BE2C (cell line): ENCODE data around the gene CBFA2T2.
"Not testable (repeated sequence)": the region's sequence is repeated elsewhere in the genome, so short reads cannot be mapped to it uniquely, and the experiment has no call there.

Experiments used
- DNase-seq: peaks from one replicate; pipeline ENCODE4 v3.0.0-alpha.2; 2020
- H3K27me3 ChIP-seq: fragments of 250-450 bp; sonication (Bioruptor Pico); 2 replicates; pipeline ENCODE4 v1.5.1; 2020; ENCODE audit warnings: mild to moderate bottlenecking
- H3K36me3 ChIP-seq: fragments of 250-450 bp; sonication (Bioruptor Pico); 2 replicates; pipeline ENCODE4 v1.5.1; 2020; ENCODE audit warnings: mild to moderate bottlenecking
- H3K4me1 ChIP-seq: fragments of 250-450 bp; sonication (Bioruptor Pico); 2 replicates; pipeline ENCODE4 v1.5.1; 2020
- H3K4me3 ChIP-seq: 2 replicates; pipeline ENCODE4 v1.5.1; 2011; ENCODE audit warnings: low read depth, low read length
- H3K9me3 ChIP-seq: fragments of 250-450 bp; sonication (Bioruptor Pico); 2 replicates; pipeline ENCODE4 v1.5.1; 2020
- TF ChIP-seq, protein P1 (sequence below): IDR thresholded peaks from 2 replicates; pipeline ENCODE4 v1.5.1; 2012; ENCODE audit warnings: mild to moderate bottlenecking, low read depth, low read length

CBFA2T2 gene

GRCh38 chr20:33475381-33476152 lies 14.3 kb upstream of the CBFA2T2 start:
- no peaks in the 10 kb centered on the region for H3K9me3 ChIP-seq
- peak; percentile 15 for DNase-seq
- TF ChIP-seq, protein P1, sequence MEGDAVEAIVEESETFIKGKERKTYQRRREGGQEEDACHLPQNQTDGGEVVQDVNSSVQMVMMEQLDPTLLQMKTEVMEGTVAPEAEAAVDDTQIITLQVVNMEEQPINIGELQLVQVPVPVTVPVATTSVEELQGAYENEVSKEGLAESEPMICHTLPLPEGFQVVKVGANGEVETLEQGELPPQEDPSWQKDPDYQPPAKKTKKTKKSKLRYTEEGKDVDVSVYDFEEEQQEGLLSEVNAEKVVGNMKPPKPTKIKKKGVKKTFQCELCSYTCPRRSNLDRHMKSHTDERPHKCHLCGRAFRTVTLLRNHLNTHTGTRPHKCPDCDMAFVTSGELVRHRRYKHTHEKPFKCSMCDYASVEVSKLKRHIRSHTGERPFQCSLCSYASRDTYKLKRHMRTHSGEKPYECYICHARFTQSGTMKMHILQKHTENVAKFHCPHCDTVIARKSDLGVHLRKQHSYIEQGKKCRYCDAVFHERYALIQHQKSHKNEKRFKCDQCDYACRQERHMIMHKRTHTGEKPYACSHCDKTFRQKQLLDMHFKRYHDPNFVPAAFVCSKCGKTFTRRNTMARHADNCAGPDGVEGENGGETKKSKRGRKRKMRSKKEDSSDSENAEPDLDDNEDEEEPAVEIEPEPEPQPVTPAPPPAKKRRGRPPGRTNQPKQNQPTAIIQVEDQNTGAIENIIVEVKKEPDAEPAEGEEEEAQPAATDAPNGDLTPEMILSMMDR = no peak
- no peak overlapping the region for H3K4me3 ChIP-seq
- H3K4me1 ChIP-seq = no peaks in the 10 kb centered on the region
- no peaks in the 10 kb centered on the region for H3K36me3 ChIP-seq
- no peaks in the 10 kb centered on the region for H3K27me3 ChIP-seq

GRCh38 chr20:33477386-33478234 lies 12.3 kb upstream of the CBFA2T2 start:
- TF ChIP-seq, protein P1 = no peak
- H3K4me1 ChIP-seq = no peaks in the 10 kb centered on the region
- H3K9me3 ChIP-seq = no peaks in the 10 kb centered on the region
- no peaks in the 10 kb centered on the region for H3K27me3 ChIP-seq
- H3K36me3 ChIP-seq = no peaks in the 10 kb centered on the region
- no peak for DNase-seq
- no peak overlapping the region for H3K4me3 ChIP-seq

DNA sequence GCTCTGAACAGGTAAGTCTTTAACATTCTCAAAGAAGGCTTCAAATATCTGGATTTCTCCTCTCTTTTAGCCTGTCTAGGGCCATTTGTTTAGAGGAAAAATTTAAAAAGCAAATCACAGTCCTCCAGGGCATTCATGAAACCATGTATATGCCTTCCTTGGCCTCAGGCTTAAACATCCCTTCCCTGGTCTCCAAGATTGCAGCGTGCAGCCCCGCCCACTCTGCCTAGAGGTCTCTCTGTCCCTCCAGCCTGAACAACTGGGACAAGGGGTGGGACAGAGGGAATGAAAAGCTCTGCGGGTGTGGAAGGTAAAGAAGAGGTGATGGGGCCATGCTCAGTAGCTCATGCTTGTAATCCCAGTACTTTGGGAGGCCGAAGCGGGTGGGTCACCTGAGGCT lies 9.8 kb upstream of the CBFA2T2 start:
- Histone ChIP-seq H3K4me1 (no peaks in the 10 kb centered on the region), H3K36me3 (no peaks in the 10 kb centered on the region), H3K27me3 (no peaks in the 10 kb centered on the region), H3K4me3 (no peak overlapping the region), H3K9me3 (no peaks in the 10 kb centered on the region)
- TF ChIP-seq, protein P1 = no peak
- no peak for DNase-seq

DNA sequence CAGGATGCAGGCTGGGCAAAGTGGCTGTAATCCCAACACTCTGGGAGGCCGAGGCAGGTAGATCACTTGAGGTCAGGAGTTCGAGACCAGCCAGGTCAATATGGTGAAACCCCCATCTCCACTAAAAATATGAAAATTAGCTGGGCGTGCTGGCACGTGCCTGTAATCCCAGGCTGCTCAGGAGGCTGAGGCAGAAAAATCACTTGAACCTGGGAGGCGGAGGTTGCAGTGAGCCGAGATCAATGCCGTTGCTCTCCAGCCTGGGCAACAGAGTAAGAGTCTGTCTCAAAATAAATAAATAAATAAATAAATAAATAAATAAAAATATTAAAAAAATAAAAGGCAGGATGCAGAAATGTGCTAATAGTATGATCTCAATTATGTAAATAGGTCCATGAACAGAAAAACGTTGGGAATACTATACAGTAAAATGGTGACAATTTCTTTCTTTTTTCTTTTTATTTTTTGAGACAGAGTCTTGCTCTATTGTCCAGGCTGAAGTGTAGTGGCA lies 8.4 kb upstream of the CBFA2T2 start:
- no peak for DNase-seq
- Histone ChIP-seq H3K36me3 (no peaks in the 10 kb centered on the region), H3K27me3 (no peaks in the 10 kb centered on the region), H3K4me1 (no peaks in the 10 kb centered on the region), H3K9me3 (no peaks in the 10 kb centered on the region), H3K4me3 (no peak overlapping the region)
- TF ChIP-seq, protein P1 = no peak

GRCh38 chr20:33482581-33482980 lies 7.3 kb upstream of the CBFA2T2 start:
- DNase-seq = no peak
- TF ChIP-seq, protein P1 = no peak
- no peaks in the 10 kb centered on the region for H3K4me1 ChIP-seq
- H3K9me3 ChIP-seq = no peaks in the 10 kb centered on the region
- H3K27me3 ChIP-seq = no peaks in the 10 kb centered on the region
- no peak overlapping the region for H3K4me3 ChIP-seq
- no peaks in the 10 kb centered on the region for H3K36me3 ChIP-seq

DNA sequence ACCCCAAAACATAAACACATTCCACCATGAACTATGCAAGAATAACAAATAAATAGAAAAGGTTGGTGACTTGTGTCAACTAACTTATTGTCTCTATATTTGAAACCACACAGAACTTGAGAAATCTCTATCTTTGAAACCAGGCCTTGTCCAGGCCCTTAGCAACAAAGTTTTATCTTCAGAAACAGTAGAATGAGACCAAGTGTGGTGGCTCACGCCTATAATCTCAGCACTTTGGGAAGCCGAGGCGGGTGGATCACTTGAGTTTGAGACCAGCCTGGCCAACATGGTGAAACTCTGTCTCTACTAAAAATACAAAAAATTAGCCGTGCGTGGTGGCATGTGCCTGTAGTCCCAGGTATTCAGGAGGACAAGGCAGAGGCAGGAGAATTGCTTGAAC lies 6.7 kb upstream of the CBFA2T2 start:
- not testable (repeated sequence) for H3K9me3 ChIP-seq, H3K4me1 ChIP-seq, H3K36me3 ChIP-seq, H3K4me3 ChIP-seq, DNase-seq, H3K27me3 ChIP-seq
